Activated gamma-delta T cell (primary cell): ENCODE results near the gene SOX8.

ENCODE experiments used
- DNase-seq: peaks from one replicate; lab custom pipeline; 2025; lab: John Stamatoyannopoulos, UW

The SOX8 gene

GRCh38 chr16:1026057-1026783, 44.6 kb downstream of the SOX8 start:
- DNase-seq: no peak

GRCh38 chr16:1026784-1027500, 45.4 kb downstream of the SOX8 start:
- no peak for DNase-seq

- DNase-seq: no peak
These were observed 45.9 kb downstream of the SOX8 start for GRCh38 chr16:1027501-1027815.

GRCh38 chr16:1028056-1028455, 46.5 kb downstream of the SOX8 start:
- no peak for DNase-seq

- no peak for DNase-seq
These were observed 47.1 kb downstream of the SOX8 start for GRCh38 chr16:1028524-1029258.

- DNase-seq: no peak
These were observed 47.6 kb downstream of the SOX8 start for GRCh38 chr16:1029259-1029545.

GRCh38 chr16:1030473-1030901, 48.9 kb downstream of the SOX8 start:
- DNase-seq: no peak

GRCh38 chr16:1031666-1032065, 50.1 kb downstream of the SOX8 start:
- DNase-seq: no peak

- DNase-seq: no peak
These were observed 51.0 kb downstream of the SOX8 start for GRCh38 chr16:1032607-1033006.

GRCh38 chr16:1033128-1033679, 51.6 kb downstream of the SOX8 start:
- no peak for DNase-seq

- no peak for DNase-seq
These were observed 52.9 kb downstream of the SOX8 start for GRCh38 chr16:1034230-1035065.

GRCh38 chr16:1035066-1035415, 53.5 kb downstream of the SOX8 start:
- DNase-seq: no peak

- no peak for DNase-seq
These were observed 54.6 kb downstream of the SOX8 start for GRCh38 chr16:1036166-1036565.
